HEK293 (cell line): Measurements from ENCODE around the gene FAM3C.

Experiments used
- MYNN ChIP-seq: fragments of 450-650 bp; formaldehyde crosslinking; IDR thresholded peaks from 2 replicates; pipeline ENCODE4 v1.5.1; 2016; ENCODE audit warnings: missing biosample characterization, missing genetic modification characterization, borderline replicate concordance
- MZF1 ChIP-seq: fragments of 450-650 bp; formaldehyde crosslinking; IDR thresholded peaks from 2 replicates; pipeline ENCODE4 v1.5.1; 2017; ENCODE audit warnings: missing biosample characterization, missing genetic modification characterization, borderline replicate concordance
- ZNF10 ChIP-seq: fragments of 450-650 bp; formaldehyde crosslinking; IDR thresholded peaks from 2 replicates; pipeline ENCODE4 v1.5.1; 2017; ENCODE audit warnings: missing biosample characterization, missing genetic modification characterization
- ZNF140 ChIP-seq: fragments of 450-650 bp; formaldehyde crosslinking; IDR thresholded peaks from 2 replicates; pipeline ENCODE4 v1.5.1; 2016; ENCODE audit warnings: missing biosample characterization, missing genetic modification characterization
- ZNF174 ChIP-seq: fragments of 450-650 bp; formaldehyde crosslinking; IDR thresholded peaks from 2 replicates; pipeline ENCODE4 v1.5.0; 2017; ENCODE audit warnings: missing biosample characterization, mild to moderate bottlenecking, missing genetic modification characterization
- ZNF274 ChIP-seq, 2 experiments: fragments of 200-500 bp in 1 of 2; fragments of 450-650 bp in 1 of 2; sonication (Bioruptor generic) in 1 of 2; formaldehyde crosslinking in 1 of 2; IDR thresholded peaks; 2 replicates each; pipeline versions ENCODE4 v1.5.1 to v1.6.1; 2014 to 2016; ENCODE audit warnings: borderline replicate concordance in 1 of 2, inconsistent platforms in 1 of 2, low read length in 1 of 2, missing biosample characterization in 1 of 2, missing genetic modification characterization in 1 of 2
- ZNF391 ChIP-seq: fragments of 450-650 bp; formaldehyde crosslinking; IDR thresholded peaks from 2 replicates; pipeline ENCODE4 v1.5.1; 2016; ENCODE audit warnings: low read depth, missing biosample characterization, missing genetic modification characterization, borderline replicate concordance
- ZNF561 ChIP-seq: fragments of 450-650 bp; IDR thresholded peaks from 2 replicates; pipeline ENCODE4 v1.5.1; 2018; ENCODE audit warnings: missing biosample characterization, missing genetic modification characterization, borderline replicate concordance
- TF ChIP-seq, protein P1 (sequence below): fragments of 450-650 bp; formaldehyde crosslinking; IDR thresholded peaks from 2 replicates; pipeline ENCODE4 v1.5.1; 2016; ENCODE audit warnings: missing biosample characterization, missing genetic modification characterization
- TF ChIP-seq, protein P2 (sequence below): fragments of 450-650 bp; formaldehyde crosslinking; IDR thresholded peaks from 2 replicates; pipeline ENCODE4 v1.5.1; 2016; ENCODE audit warnings: missing biosample characterization, missing genetic modification characterization
- TF ChIP-seq, protein P3 (sequence below): fragments of 450-650 bp; formaldehyde crosslinking; IDR thresholded peaks from 2 replicates; pipeline ENCODE4 v1.5.1; 2016; ENCODE audit warnings: missing biosample characterization, missing genetic modification characterization
- TF ChIP-seq, protein P4 (sequence below): sonication (generic); formaldehyde crosslinking; IDR thresholded peaks from 2 replicates; pipeline ENCODE4 v1.8.1; 2022; ENCODE audit warnings: mild to moderate bottlenecking, moderate library complexity, missing genetic modification reagents

DNA sequence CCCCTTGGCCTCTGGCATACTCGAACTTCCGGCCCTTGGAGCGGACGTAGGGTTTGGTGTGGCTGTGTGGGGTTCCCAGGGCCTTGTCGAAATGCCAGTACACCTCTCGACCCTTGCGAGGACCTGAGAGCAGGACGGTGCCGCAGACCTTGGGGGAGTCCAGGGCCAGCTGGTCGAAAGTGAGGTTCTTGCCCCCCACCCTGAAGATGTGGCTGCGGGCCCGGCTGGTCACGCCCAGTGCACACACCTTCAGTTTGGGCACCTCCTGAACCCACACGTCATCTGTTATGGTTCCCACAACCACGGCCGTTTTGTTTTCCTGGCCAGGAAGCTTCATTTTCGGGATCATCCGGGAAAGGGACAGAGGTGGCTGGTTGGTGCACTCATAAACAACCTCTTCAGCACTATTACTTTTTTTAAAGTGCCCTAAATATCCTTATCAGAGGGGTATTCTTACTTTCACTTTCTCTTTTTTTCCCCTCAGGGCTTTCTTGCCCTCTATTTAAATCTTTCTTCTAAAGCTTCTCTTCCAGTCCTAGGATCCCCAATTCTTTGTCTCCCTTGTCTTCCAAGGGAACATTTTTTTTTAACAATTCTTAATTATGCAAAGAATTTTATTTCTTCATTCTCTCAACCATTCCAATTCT is 44.9 kb upstream of the FAM3C start:
- TF ChIP-seq, protein P1, sequence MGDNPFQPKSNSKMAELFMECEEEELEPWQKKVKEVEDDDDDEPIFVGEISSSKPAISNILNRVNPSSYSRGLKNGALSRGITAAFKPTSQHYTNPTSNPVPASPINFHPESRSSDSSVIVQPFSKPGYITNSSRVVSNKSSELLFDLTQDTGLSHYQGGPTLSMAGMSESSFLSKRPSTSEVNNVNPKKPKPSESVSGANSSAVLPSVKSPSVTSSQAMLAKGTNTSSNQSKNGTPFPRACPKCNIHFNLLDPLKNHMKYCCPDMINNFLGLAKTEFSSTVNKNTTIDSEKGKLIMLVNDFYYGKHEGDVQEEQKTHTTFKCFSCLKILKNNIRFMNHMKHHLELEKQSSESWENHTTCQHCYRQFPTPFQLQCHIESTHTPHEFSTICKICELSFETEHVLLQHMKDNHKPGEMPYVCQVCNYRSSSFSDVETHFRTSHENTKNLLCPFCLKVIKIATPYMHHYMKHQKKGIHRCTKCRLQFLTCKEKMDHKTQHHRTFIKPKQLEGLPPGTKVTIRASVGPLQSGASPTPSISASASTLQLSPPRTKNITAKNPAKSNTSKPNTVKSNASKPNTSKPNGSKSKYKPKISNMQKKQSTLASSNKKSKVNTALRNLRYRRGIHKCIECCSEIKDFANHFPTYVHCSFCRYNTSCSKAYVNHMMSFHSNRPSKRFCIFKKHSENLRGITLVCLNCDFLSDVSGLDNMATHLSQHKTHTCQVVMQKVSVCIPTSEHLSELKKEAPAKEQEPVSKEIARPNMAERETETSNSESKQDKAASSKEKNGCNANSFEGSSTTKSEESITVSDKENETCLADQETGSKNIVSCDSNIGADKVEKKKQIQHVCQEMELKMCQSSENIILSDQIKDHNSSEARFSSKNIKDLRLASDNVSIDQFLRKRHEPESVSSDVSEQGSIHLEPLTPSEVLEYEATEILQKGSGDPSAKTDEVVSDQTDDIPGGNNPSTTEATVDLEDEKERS = no peak
- TF ChIP-seq ZNF10 (tag by site-specific recombination) (no peak), MYNN (tag by site-specific recombination) (no peak), ZNF174 (no peak), ZNF561 (no peak), ZNF140 (tag by site-specific recombination) (no peak), ZNF391 (tag by site-specific recombination) (no peak), MZF1 (tag by site-specific recombination) (no peak), ZNF274 (IDR thresholded peaks at IDR 0.05; ENCODE audit: low read length) (no peak), ZNF274 (tag by site-specific recombination; IDR thresholded peaks at IDR 0.05; ENCODE audit: borderline replicate concordance) (no peak)
- TF ChIP-seq, protein P2, sequence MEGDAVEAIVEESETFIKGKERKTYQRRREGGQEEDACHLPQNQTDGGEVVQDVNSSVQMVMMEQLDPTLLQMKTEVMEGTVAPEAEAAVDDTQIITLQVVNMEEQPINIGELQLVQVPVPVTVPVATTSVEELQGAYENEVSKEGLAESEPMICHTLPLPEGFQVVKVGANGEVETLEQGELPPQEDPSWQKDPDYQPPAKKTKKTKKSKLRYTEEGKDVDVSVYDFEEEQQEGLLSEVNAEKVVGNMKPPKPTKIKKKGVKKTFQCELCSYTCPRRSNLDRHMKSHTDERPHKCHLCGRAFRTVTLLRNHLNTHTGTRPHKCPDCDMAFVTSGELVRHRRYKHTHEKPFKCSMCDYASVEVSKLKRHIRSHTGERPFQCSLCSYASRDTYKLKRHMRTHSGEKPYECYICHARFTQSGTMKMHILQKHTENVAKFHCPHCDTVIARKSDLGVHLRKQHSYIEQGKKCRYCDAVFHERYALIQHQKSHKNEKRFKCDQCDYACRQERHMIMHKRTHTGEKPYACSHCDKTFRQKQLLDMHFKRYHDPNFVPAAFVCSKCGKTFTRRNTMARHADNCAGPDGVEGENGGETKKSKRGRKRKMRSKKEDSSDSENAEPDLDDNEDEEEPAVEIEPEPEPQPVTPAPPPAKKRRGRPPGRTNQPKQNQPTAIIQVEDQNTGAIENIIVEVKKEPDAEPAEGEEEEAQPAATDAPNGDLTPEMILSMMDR (tag by site-specific recombination) = no peak
- TF ChIP-seq, protein P3, sequence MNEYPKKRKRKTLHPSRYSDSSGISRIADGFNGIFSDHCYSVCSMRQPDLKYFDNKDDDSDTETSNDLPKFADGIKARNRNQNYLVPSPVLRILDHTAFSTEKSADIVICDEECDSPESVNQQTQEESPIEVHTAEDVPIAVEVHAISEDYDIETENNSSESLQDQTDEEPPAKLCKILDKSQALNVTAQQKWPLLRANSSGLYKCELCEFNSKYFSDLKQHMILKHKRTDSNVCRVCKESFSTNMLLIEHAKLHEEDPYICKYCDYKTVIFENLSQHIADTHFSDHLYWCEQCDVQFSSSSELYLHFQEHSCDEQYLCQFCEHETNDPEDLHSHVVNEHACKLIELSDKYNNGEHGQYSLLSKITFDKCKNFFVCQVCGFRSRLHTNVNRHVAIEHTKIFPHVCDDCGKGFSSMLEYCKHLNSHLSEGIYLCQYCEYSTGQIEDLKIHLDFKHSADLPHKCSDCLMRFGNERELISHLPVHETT (tag by site-specific recombination) = no peak
- TF ChIP-seq, protein P4, sequence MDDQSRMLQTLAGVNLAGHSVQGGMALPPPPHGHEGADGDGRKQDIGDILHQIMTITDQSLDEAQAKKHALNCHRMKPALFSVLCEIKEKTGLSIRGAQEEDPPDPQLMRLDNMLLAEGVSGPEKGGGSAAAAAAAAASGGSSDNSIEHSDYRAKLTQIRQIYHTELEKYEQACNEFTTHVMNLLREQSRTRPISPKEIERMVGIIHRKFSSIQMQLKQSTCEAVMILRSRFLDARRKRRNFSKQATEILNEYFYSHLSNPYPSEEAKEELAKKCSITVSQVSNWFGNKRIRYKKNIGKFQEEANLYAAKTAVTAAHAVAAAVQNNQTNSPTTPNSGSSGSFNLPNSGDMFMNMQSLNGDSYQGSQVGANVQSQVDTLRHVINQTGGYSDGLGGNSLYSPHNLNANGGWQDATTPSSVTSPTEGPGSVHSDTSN (CRISPR knock-in tag) = no peak
